Lower lobe of right lung (tissue), 2 donors: ENCODE data around the gene BCL2. TPM values are rescaled to one million over a fixed set of nuclear protein-coding genes. Genes with fewer than 3 reads are reported as not detected.

Experiments
- ATAC-seq, 2 donors: fragments of 200-7000 bp; cut with Tn5 transposase; one replicate each; pipeline ENCODE4 v1.9.1; 2020 to 2022; ENCODE audit warnings: mild to moderate bottlenecking in 2 of 2, moderate library complexity in 2 of 2
- DNase-seq: peaks from one replicate; pipeline ENCODE4 v3.0.0-alpha.2; 2020
- H3K27ac ChIP-seq: fragments of 200-600 bp; one replicate; pipeline ENCODE4 v1.8.0; 2022
- H3K27me3 ChIP-seq: fragments of 200-600 bp; one replicate; pipeline ENCODE4 v1.8.0; 2022; ENCODE audit warnings: low read depth
- H3K36me3 ChIP-seq: fragments of 200-600 bp; one replicate; pipeline ENCODE4 v1.8.0; 2022; ENCODE audit warnings: mild to moderate bottlenecking
- H3K4me1 ChIP-seq: fragments of 200-600 bp; one replicate; pipeline ENCODE4 v1.8.0; 2022
- H3K4me3 ChIP-seq: fragments of 200-600 bp; one replicate; pipeline ENCODE4 v1.8.0; 2022; ENCODE audit warnings: mild to moderate bottlenecking
- H3K9me3 ChIP-seq: fragments of 200-600 bp; one replicate; pipeline ENCODE4 v1.8.0; 2022
- CTCF ChIP-seq: fragments of 200-600 bp; IDR thresholded peaks from one replicate; pipeline ENCODE4 v1.8.0; 2022; ENCODE audit warnings: antibody characterized with exemption, mild to moderate bottlenecking
- intact Hi-C: fragments of 100-400 bp; cut with DNase I; formaldehyde crosslinking; loops from one replicate; pipeline ENCODE4 v1.11.0; 2022
- total RNA-seq: library from RNA; stranded (reverse); fragmentation: NEBNext Ultra II Directional; extraction: Animal tissue kit (Norgen Biotek cat#: 25700); gene quantifications from one replicate; pipeline ENCODE4 v1.2.1, GENCODE V29; 2021
- donor health status: DM: no; HTN: yes; CAD: no; lungs with severe emphysema.

The BCL2 gene
- total RNA-seq, 1 donor from 2014 or later: 11.0 TPM

- DNase-seq: no peak
- H3K27me3 ChIP-seq: no peaks in the 10 kb centered on the region
- intact Hi-C loops: no loop called here
- no peak overlapping the region for H3K27ac ChIP-seq
- H3K4me1 ChIP-seq: peaks cover 7% of the 10 kb centered on the region
- no peak for TF ChIP-seq CTCF
- H3K36me3 ChIP-seq: no peaks in the 10 kb centered on the region
- peak overlapping the region; percentile 19 for H3K4me3 ChIP-seq
- ATAC-seq: peak; percentile 48 to 58
- no peaks in the 10 kb centered on the region for H3K9me3 ChIP-seq
Measured at GRCh38 chr18:63199743-63200241, 119.8 kb downstream of the BCL2 start.

GRCh38 chr18:63198868-63199742 lies 120.5 kb downstream of the BCL2 start:
- Histone ChIP-seq H3K36me3 (no peaks in the 10 kb centered on the region), H3K27ac (no peak overlapping the region), H3K27me3 (no peaks in the 10 kb centered on the region), H3K4me1 (peaks cover 7% of the 10 kb centered on the region), H3K4me3 (peak overlapping the region; percentile 19), H3K9me3 (no peaks in the 10 kb centered on the region)
- DNase-seq: no peak
- ATAC-seq: no peak
- TF ChIP-seq CTCF: no peak
- intact Hi-C loops: no loop called here

GRCh38 chr18:63198098-63198760 lies 121.3 kb downstream of the BCL2 start:
- Histone ChIP-seq H3K27ac (no peak overlapping the region), H3K9me3 (no peaks in the 10 kb centered on the region), H3K4me1 (peaks cover 7% of the 10 kb centered on the region), H3K36me3 (no peaks in the 10 kb centered on the region), H3K4me3 (no peak overlapping the region), H3K27me3 (no peaks in the 10 kb centered on the region)
- DNase-seq (no peak), ATAC-seq (no peak)
- TF ChIP-seq CTCF: no peak
- intact Hi-C loops: no loop called here

GRCh38 chr18:63197246-63197869 lies 122.2 kb downstream of the BCL2 start:
- no peaks in the 10 kb centered on the region for H3K36me3 ChIP-seq
- no peak for TF ChIP-seq CTCF
- ATAC-seq (peak; percentile 37 to 51), DNase-seq (no peak)
- H3K9me3 ChIP-seq: no peaks in the 10 kb centered on the region
- intact Hi-C loops: no loop called here
- H3K27ac ChIP-seq: no peak overlapping the region
- no peaks in the 10 kb centered on the region for H3K27me3 ChIP-seq
- H3K4me3 ChIP-seq: no peak overlapping the region
- H3K4me1 ChIP-seq: peaks cover 7% of the 10 kb centered on the region

- no peaks in the 10 kb centered on the region for H3K9me3 ChIP-seq
- peaks cover 7% of the 10 kb centered on the region for H3K4me1 ChIP-seq
- no peaks in the 10 kb centered on the region for H3K27me3 ChIP-seq
- DNase-seq: no peak
- H3K27ac ChIP-seq: no peak overlapping the region
- H3K36me3 ChIP-seq: no peaks in the 10 kb centered on the region
- ATAC-seq: no peak
- no peak overlapping the region for H3K4me3 ChIP-seq
- no peak for TF ChIP-seq CTCF
- intact Hi-C loops: no loop called here
Measured at GRCh38 chr18:63195326-63196159, 124.0 kb downstream of the BCL2 start.
